ENCODE results near the gene WDR31. TPM values are rescaled to one million over a fixed set of nuclear protein-coding genes. Genes with fewer than 3 reads are reported as not detected.
A peak's percentile ranks its signal among the peaks of the same experiment; 100 is the strongest.

The WDR31 gene
- total RNA-seq, 1 donor from 2014 or later, result 2.7 TPM

GRCh38 chr9:113290052-113290607, 49.9 kb downstream of the WDR31 start:
- intact Hi-C loops (cut with micrococcal nuclease), result no loop called here
- H3K27me3 Mint-ChIP-seq, result no peaks in the 10 kb centered on the region

GRCh38 chr9:113289091-113289490, 51.0 kb downstream of the WDR31 start:
- peaks cover 66% of the 10 kb centered on the region for H3K36me3 Mint-ChIP-seq (ENCODE audit: low read depth)
- intact Hi-C loops (cut with micrococcal nuclease), result no loop called here
- no peak for DNase-seq
- no peaks in the 10 kb centered on the region for H3K9me3 Mint-ChIP-seq
- H3K27me3 Mint-ChIP-seq, result no peaks in the 10 kb centered on the region
- peaks cover 5% of the 10 kb centered on the region for H3K4me1 Mint-ChIP-seq
- H3K4me3 Mint-ChIP-seq, result no peak overlapping the region
- H3K27ac Mint-ChIP-seq, result no peak overlapping the region

More at GRCh38 chr9:113290052-113290607, 49.9 kb downstream of the WDR31 start:
- peaks cover 60% of the 10 kb centered on the region for H3K36me3 Mint-ChIP-seq (ENCODE audit: low read depth)
- no peak for DNase-seq
- H3K4me1 Mint-ChIP-seq, result peaks cover 7% of the 10 kb centered on the region
- H3K27ac Mint-ChIP-seq, result no peak overlapping the region
- H3K9me3 Mint-ChIP-seq, result no peaks in the 10 kb centered on the region
- no peak overlapping the region for H3K4me3 Mint-ChIP-seq

- Mint-ChIP-seq H3K27ac (no peak overlapping the region), H3K36me3 (ENCODE audit: low read depth) (peaks cover 65% of the 10 kb centered on the region)
Observed at GRCh38 chr9:113281356-113281755, 58.7 kb downstream of the WDR31 start.

GRCh38 chr9:113278840-113279239, 61.2 kb downstream of the WDR31 start:
- Mint-ChIP-seq H3K27me3 (no peaks in the 10 kb centered on the region), H3K4me1 (peaks cover 30% of the 10 kb centered on the region), H3K4me3 (no peak overlapping the region), H3K9me3 (no peaks in the 10 kb centered on the region), H3K36me3 (ENCODE audit: low read depth) (peaks cover 52% of the 10 kb centered on the region), H3K27ac (no peak overlapping the region)
- intact Hi-C loops (cut with micrococcal nuclease), result loop anchor here (10.0 kb wide), 1 partner anchor 236 kb away; no protein-coding TSS in a partner anchor
- no peak for DNase-seq

More at GRCh38 chr9:113281356-113281755, 58.7 kb downstream of the WDR31 start:
- DNase-seq, result no peak
- Mint-ChIP-seq H3K27me3 (no peaks in the 10 kb centered on the region), H3K9me3 (no peaks in the 10 kb centered on the region), H3K4me1 (peaks cover 25% of the 10 kb centered on the region), H3K4me3 (no peak overlapping the region)
- intact Hi-C loops (cut with micrococcal nuclease), result no loop called here

- intact Hi-C loops (cut with micrococcal nuclease), result loop anchor here (1.0 to 10.0 kb wide), 7 partner anchors 65 to 383 kb away; partner anchors contain the start of genes ALAD, C9orf43, POLE3 and SLC31A2
- DNase-seq, result peak; percentile 99
- Mint-ChIP-seq H3K4me1 (peaks cover 28% of the 10 kb centered on the region), H3K4me3 (no peak within 1 kb of the TSS), H3K9me3 (no peaks in the 10 kb centered on the region), H3K36me3 (ENCODE audit: low read depth) (peaks cover 42% of the 10 kb centered on the region), H3K27me3 (no peaks in the 10 kb centered on the region), H3K27ac (no peak within 1 kb of the TSS)
Observed at GRCh38 chr9:113275157-113276131, 64.6 kb downstream of the WDR31 start, which contains the start of the genes CDC26 and PRPF4. Gene CDC26 (minus strand): TSS chr9:113275572. CDS start chr9:113272507, 3,065 bp downstream. Gene PRPF4 (plus strand): TSS chr9:113275658. CDS start chr9:113275744, 86 bp downstream.

DNA sequence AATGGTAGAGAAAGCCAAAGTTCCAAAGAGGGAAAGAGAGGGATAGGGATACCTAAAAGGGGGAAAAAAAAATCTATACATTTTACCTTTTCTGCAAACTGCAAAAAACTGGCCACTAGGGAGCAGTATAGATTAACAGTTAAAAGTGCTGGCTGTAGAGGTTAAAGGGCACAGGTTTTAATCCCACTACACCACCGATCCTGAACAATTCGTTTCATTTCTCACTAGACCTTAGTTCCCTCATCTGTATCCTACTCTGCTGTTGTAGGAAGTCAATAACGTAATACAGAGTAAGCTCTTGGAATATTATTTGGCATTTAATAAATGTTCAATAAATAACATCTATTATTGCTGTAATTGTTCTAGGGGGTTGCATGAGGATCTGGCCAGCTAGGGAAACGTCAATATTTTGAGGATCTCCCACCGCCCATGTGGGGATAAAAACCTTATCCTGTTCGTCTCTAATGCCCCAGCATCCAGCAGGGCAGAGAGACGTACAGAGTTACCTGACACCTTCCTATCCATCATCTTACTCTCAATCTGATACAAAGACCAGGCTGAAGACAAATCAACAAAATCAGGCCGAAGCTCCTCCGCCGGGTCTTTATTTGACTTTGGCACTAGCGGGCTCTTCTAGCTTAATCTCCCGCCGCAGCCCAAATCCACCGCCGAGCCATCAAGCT, 65.5 kb downstream of the WDR31 start:
- no peaks in the 10 kb centered on the region for H3K9me3 Mint-ChIP-seq
- no peak overlapping the region for H3K4me3 Mint-ChIP-seq
- intact Hi-C loops (cut with micrococcal nuclease), result loop anchor here (1.0 to 10.0 kb wide), 10 partner anchors 53 to 384 kb away; partner anchors contain the start of genes ALAD, C9orf43, FKBP15 and POLE3
- peak; percentile 86 for DNase-seq
- peaks cover 39% of the 10 kb centered on the region for H3K36me3 Mint-ChIP-seq (ENCODE audit: low read depth)
- H3K27ac Mint-ChIP-seq, result no peak overlapping the region
- H3K27me3 Mint-ChIP-seq, result no peaks in the 10 kb centered on the region
- H3K4me1 Mint-ChIP-seq, result peaks cover 25% of the 10 kb centered on the region

- H3K27ac Mint-ChIP-seq, result peak overlapping the region; percentile 70
- no peaks in the 10 kb centered on the region for H3K27me3 Mint-ChIP-seq
- H3K9me3 Mint-ChIP-seq, result no peaks in the 10 kb centered on the region
- intact Hi-C loops (cut with micrococcal nuclease), result loop anchor here (10.0 kb wide), 1 partner anchor 245 kb away; no protein-coding TSS in a partner anchor
- DNase-seq, result no peak
- no peak overlapping the region for H3K4me3 Mint-ChIP-seq
- peaks cover 46% of the 10 kb centered on the region for H3K36me3 Mint-ChIP-seq (ENCODE audit: low read depth)
- H3K4me1 Mint-ChIP-seq, result peaks cover 18% of the 10 kb centered on the region
Observed at GRCh38 chr9:113269871-113270270, 70.2 kb downstream of the WDR31 start.

- no peaks in the 10 kb centered on the region for H3K9me3 Mint-ChIP-seq
- H3K36me3 Mint-ChIP-seq (ENCODE audit: low read depth), result peaks cover 48% of the 10 kb centered on the region
- no peak for DNase-seq
- H3K4me3 Mint-ChIP-seq, result no peak overlapping the region
- intact Hi-C loops (cut with micrococcal nuclease), result no loop called here
- H3K27me3 Mint-ChIP-seq, result no peaks in the 10 kb centered on the region
- H3K27ac Mint-ChIP-seq, result peak overlapping the region; percentile 70
- peaks cover 18% of the 10 kb centered on the region for H3K4me1 Mint-ChIP-seq
Observed at GRCh38 chr9:113269355-113269754, 70.7 kb downstream of the WDR31 start.

- Mint-ChIP-seq H3K9me3 (no peaks in the 10 kb centered on the region), H3K36me3 (ENCODE audit: low read depth) (peaks cover 46% of the 10 kb centered on the region), H3K27me3 (no peaks in the 10 kb centered on the region), H3K27ac (no peak overlapping the region), H3K4me3 (no peak overlapping the region), H3K4me1 (peaks cover 10% of the 10 kb centered on the region)
- intact Hi-C loops (cut with micrococcal nuclease), result no loop called here
- no peak for DNase-seq
Observed at GRCh38 chr9:113267911-113268566, 72.0 kb downstream of the WDR31 start.

GRCh38 chr9:113266174-113266573, 73.9 kb downstream of the WDR31 start:
- intact Hi-C loops (cut with micrococcal nuclease), result no loop called here

More at GRCh38 chr9:113266174-113266573, 73.9 kb downstream of the WDR31 start:
- peaks cover 40% of the 10 kb centered on the region for H3K36me3 Mint-ChIP-seq (ENCODE audit: low read depth)
- no peak overlapping the region for H3K27ac Mint-ChIP-seq
- no peak overlapping the region for H3K4me3 Mint-ChIP-seq
- DNase-seq, result no peak
- H3K27me3 Mint-ChIP-seq, result no peaks in the 10 kb centered on the region
- peaks cover 10% of the 10 kb centered on the region for H3K4me1 Mint-ChIP-seq
- H3K9me3 Mint-ChIP-seq, result no peaks in the 10 kb centered on the region
